ENCODE measurements around the gene ADARB2. TPM values are rescaled to one million over a fixed set of nuclear protein-coding genes. Genes with fewer than 3 reads are reported as not detected.

The ADARB2 gene
- total and polyA plus RNA-seq, 10 of the 15 experiments (the other 5 are each of a cell fraction or from before 2014, with no cell fraction given), result 0.02 to 4.1 (median 0.76) TPM

- ChIA-PET POLR2A (no interaction called here), SMC1A (ENCODE audit: uncharacterized antibody, unreplicated experiment) (no interaction called here), RAD21 (ENCODE audit: unreplicated experiment) (no interaction called here), CTCF (no interaction called here)
- Histone ChIP-seq H3K79me2 (ENCODE audit: control insufficient read depth, insufficient read depth, low read length) (no peaks in the 10 kb centered on the region), H3K4me2 (ENCODE audit: control insufficient read depth, insufficient read depth) (no peak overlapping the region), H3K4me1 (ENCODE audit: control insufficient read depth, insufficient read depth, low read length) (peaks cover 7% of the 10 kb centered on the region), H3K4me3 (no peak overlapping the region), H3K27ac (ENCODE audit: control insufficient read depth, insufficient read depth) (no peak overlapping the region), H3K9me3 (replicated peaks; ENCODE audit: control insufficient read depth, insufficient read depth, low read length) (no peaks in the 10 kb centered on the region; the same call in 2 of the 3 replicates), H4K20me1 (ENCODE audit: control insufficient read depth, insufficient read depth) (no peaks in the 10 kb centered on the region), H3K27me3 (replicated peaks in 1 of 2; ENCODE audit: control insufficient read depth in 2 of 2, insufficient read depth in 2 of 2, low read length in 1 of 2) (no peaks in the 10 kb centered on the region), H2AFZ (ENCODE audit: control insufficient read depth, low read depth, low read length) (no peak overlapping the region), H3K9ac (ENCODE audit: control insufficient read depth, insufficient read depth, low read length) (no peak overlapping the region), H3K36me3 (ENCODE audit: control insufficient read depth in 2 of 2, insufficient read depth in 2 of 2, low read length in 1 of 2) (no peaks in the 10 kb centered on the region)
- TF ChIP-seq RB1 (IDR thresholded peaks at IDR 0.05; ENCODE audit: borderline replicate concordance) (no peak), E4F1 (IDR thresholded peaks at IDR 0.05; ENCODE audit: borderline replicate concordance, partially characterized antibody) (no peak), ATF7 (IDR thresholded peaks at IDR 0.05; ENCODE audit: low read depth) (no peak), BCL11A (IDR thresholded peaks at IDR 0.05; ENCODE audit: low read depth, low read length) (no peak), FOXK2 (IDR thresholded peaks at IDR 0.05) (no peak), CHD2 (IDR thresholded peaks at IDR 0.05; ENCODE audit: borderline replicate concordance, low read depth, low read length) (no peak), PBX3 (IDR thresholded peaks at IDR 0.05; ENCODE audit: insufficient replicate concordance, low read depth, low read length) (no peak), MEF2B (IDR thresholded peaks at IDR 0.05; ENCODE audit: partially characterized antibody, poor library complexity, severe bottlenecking) (no peak), NFIC (IDR thresholded peaks at IDR 0.05; ENCODE audit: low read depth, low read length) (no peak), NFYA (IDR thresholded peaks at IDR 0.05; ENCODE audit: borderline replicate concordance, low read depth, low read length) (no peak), NR2C2 (IDR thresholded peaks at IDR 0.05; ENCODE audit: borderline replicate concordance, control insufficient read depth, insufficient read length, low read depth) (no peak), GABPA (IDR thresholded peaks at IDR 0.05; ENCODE audit: low read depth) (no peak), SRF (IDR thresholded peaks at IDR 0.05; ENCODE audit: low read depth in 2 of 2, low read length in 2 of 2) (no peak), SP1 (IDR thresholded peaks at IDR 0.05; ENCODE audit: low read depth, low read length) (no peak), PML (IDR thresholded peaks at IDR 0.05; ENCODE audit: low read length) (no peak)
- FAIRE-seq, result no peak
- ATAC-seq, result no peak
- WGBS (ENCODE audit: insufficient coverage, insufficient replicate concordance, low lambda C conversion rate, missing lambda C conversion rate), result 46% methylated on average over 18 of the region's 18 CpGs
- intact Hi-C loops (cut with micrococcal nuclease; ENCODE audit: unreplicated experiment) (no loop called here), in situ Hi-C loops (cut with MboI) (no loop called here)
- BruUV-seq (replicated peaks), result no TSS peak
- DNase-seq (ENCODE audit: low read depth, low spot score), result no peak
Observed at GRCh38 chr10:1551636-1552338, 185.5 kb downstream of the ADARB2 start.

Measured in GM12878 (cell line).